ENCODE results near the gene GSDMA.
"Not testable (repeated sequence)": the region's sequence is repeated elsewhere in the genome, so short reads cannot be mapped to it uniquely, and the experiment has no call there.

GRCh38 chr17:39948489-39948828 lies 14.3 kb upstream of the GSDMA start:
- TF ChIP-seq CTCF (tag by site-specific recombination; IDR thresholded peaks at IDR 0.05); ELK4 (IDR thresholded peaks at IDR 0.05; ENCODE audit: borderline replicate concordance, low read depth, low read length); ZIC2 (tag by site-specific recombination; IDR thresholded peaks at IDR 0.05): not testable (repeated sequence)
